GM23338 (cell line): ENCODE results near the gene FKBP1A.

Experiments
- POLR2AphosphoS5 ChIP-seq: IDR thresholded peaks from 2 replicates; pipeline ENCODE4 v1.6.1; 2016; ENCODE audit warnings: antibody characterized with exemption, low read depth
- STAT1 ChIP-seq: IDR thresholded peaks from one replicate; pipeline ENCODE4 v1.6.1; 2016; ENCODE audit warnings: antibody characterized with exemption; ENCODE audit not compliant: unreplicated experiment
- TF ChIP-seq, protein P1 (sequence below), 2 experiments: fragments of 200-600 bp in 1 of 2; sonication (generic) in 1 of 2; conservative IDR thresholded peaks; 2 replicates each; pipeline versions ENCODE4 v1.5.1 to v1.6.1; 2016 to 2017; ENCODE audit warnings: antibody characterized with exemption in 2 of 2, low read depth in 2 of 2, mild to moderate bottlenecking in 2 of 2, moderate library complexity in 1 of 2

DNA sequence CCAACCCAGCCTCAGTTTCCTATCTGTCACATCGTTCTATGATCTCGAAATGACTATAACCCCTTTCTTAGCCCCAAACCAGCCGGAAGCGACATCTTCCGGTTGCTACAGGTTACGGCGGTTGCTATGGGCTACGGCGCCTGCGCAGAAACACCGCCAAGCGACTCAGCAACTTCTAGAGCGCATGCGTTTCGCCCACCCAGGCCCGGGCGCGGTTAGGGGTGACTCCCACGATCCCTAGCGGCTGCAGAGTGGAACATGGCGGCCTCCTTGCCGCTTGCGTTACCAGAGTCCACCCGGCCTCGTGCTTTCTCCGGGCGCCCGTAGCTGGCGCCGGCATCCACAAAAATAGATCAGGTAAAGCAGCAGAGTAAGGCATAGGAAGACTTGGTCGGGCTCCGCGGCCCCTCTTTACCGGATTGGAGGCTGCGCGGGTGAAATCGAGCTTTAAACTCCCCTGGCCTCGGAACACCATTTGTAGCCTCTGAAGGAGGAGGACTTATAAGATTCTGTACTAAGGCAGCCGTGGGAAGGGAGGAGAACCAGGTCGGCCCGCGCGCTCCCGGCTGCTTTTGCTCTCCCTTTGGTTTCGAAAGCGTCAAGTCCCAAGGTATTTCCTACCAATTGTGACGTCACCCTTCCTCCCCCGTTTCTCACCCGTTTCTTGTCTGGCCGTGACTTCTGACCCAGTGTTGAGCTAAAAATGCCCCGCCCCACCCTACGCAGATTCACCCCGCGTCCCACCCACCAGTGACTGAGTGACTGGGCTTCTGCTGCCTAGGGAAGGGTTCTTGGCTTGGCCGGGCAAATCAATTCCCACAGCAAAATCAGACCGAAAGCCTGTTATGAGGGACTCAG lies 67.5 kb downstream of the FKBP1A start:
- TF ChIP-seq, protein P1, sequence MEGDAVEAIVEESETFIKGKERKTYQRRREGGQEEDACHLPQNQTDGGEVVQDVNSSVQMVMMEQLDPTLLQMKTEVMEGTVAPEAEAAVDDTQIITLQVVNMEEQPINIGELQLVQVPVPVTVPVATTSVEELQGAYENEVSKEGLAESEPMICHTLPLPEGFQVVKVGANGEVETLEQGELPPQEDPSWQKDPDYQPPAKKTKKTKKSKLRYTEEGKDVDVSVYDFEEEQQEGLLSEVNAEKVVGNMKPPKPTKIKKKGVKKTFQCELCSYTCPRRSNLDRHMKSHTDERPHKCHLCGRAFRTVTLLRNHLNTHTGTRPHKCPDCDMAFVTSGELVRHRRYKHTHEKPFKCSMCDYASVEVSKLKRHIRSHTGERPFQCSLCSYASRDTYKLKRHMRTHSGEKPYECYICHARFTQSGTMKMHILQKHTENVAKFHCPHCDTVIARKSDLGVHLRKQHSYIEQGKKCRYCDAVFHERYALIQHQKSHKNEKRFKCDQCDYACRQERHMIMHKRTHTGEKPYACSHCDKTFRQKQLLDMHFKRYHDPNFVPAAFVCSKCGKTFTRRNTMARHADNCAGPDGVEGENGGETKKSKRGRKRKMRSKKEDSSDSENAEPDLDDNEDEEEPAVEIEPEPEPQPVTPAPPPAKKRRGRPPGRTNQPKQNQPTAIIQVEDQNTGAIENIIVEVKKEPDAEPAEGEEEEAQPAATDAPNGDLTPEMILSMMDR (conservative IDR thresholded peaks at IDR 0.05; ENCODE audit: low read depth in 2 of 2) = no peak
- TF ChIP-seq POLR2AphosphoS5 (peak; percentile 90), STAT1 (no peak)
